ENCODE data around the gene PCNX3.

Gene PCNX3

DNA sequence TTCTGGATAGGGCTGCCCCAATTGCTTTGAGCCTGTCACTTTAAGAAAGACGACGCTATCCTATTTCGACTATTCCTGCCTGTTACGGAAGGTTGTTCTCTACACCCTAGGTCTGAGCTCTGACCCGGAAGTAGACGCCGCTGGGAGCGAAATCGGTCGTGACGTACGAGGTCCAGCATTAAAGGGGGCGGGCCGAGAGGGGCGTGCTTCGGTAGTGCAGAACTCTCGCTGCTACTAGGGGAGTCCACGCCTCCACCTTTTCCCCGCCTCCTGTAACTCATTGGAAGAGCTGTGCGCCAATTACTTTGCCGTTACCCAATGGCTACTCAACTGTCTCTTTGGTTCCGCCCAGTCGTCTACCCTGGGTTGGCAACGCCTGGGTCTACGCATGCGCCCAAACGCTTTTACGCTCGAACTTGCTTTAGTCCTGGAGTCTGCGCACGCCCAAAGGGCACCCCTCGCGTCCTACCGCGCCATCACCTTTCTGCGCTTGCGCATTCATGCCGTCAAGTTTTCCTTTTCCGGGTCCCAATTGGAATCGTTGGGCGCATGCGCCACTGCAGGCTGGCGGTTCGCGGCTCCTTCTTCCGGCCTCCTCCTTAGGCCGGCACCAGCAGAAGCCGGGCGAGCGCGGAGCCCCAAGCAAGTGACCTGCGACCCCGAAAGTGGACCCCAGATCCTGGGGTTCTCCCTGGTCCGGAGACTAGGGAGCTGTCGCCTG lies at the start of gene PCNX3:
TSS of gene PCNX3 (plus strand) at position 548 of the 721 bp plus-strand sequence. CDS start 536 bp downstream, outside the sequence.
- H3K4me3 ChIP-seq (ENCODE audit: low read depth, low read length) = peak within 1 kb of the TSS; percentile 81

DNA sequence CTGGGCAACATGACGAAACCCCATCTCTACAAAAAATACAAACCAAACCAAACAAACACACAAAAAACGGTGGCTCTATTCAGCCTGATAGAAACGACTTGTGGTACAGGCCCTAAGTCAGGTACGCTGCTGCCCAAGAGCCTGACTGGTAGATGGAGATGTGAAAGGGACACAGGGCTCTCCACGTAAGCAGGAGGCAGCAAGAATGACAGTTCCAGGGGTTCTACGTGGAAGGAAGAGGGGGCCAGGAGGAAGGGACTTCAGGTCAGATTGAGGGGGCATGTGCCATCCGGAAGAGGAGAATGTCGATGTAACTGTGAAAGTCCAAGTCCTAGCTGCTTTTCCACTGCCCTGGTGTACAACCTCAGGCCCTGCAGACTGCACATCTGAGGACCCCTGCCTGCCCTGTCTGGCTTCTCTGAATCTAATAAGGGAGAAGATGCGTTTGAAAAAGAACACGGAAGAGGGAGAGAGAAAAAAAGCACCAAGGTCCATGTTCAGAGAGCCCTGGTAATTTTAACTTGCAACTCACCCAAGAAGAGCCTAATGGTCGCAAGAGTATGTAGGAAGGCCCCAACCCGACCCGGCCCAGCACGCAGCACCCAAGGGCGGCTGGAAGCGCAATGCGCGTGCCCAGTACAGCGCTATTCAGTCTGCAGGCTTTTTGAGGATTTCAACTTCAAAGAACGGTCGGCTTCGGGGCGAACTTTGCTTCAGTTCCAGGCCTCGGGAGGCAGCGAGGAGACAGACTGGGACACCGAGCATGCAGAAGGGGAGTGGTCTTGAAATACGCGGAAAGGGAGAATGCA lies 46.2 kb upstream of the PCNX3 start:
- peak overlapping the region; percentile 92 for H3K4me3 ChIP-seq (ENCODE audit: low read depth, low read length)

DNA sequence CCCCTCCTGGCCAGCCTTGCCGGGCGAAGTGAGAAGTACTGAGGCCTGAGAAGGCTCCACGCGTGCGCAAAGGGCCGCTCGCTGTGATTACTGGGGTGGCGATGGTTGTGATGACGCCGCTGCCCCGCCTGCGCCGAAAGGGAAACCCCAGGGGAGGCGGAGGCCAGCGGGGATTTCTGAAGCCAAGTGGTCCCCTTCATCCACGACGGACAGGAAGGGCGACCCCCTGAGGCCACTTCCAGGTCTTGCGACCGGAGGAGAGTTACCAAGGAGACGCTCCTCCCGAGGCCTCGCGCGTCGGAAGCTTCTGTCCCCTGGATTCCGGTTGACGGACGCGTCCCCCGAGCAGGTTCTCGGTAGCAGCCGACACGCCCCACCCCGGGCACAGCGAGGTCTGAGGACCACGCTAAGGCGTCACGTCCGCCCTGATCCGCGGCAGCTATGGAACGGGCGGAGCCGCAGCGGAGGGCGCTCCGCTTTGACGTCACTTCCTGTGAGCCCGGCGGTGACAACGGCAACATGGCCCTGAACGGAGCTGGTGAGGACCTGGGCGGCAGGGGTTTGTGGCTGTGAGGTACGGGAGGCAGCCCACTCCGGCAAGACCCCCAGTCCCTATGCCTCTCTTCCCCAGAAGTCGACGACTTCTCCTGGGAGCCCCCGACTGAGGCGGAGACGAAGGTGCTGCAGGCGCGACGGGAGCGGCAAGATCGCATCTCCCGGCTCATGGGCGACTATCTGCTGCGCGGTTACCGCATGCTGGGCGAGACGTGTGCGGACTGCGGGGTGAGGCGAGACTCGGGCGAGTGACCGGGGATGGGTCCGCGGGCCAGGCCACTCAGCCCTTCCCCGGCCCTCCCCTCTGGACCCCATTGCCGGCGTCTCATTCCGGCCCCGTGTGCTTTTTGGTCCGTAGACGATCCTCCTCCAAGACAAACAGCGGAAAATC lies 45.3 kb upstream of the PCNX3 start, which contains the start of gene ZNRD2:
TSS of gene ZNRD2 (plus strand) at position 505 of the 946 bp plus-strand sequence. CDS start at position 520, 15 bp downstream.
- peak within 1 kb of the TSS; percentile 92 for H3K4me3 ChIP-seq (ENCODE audit: low read depth, low read length)

DNA sequence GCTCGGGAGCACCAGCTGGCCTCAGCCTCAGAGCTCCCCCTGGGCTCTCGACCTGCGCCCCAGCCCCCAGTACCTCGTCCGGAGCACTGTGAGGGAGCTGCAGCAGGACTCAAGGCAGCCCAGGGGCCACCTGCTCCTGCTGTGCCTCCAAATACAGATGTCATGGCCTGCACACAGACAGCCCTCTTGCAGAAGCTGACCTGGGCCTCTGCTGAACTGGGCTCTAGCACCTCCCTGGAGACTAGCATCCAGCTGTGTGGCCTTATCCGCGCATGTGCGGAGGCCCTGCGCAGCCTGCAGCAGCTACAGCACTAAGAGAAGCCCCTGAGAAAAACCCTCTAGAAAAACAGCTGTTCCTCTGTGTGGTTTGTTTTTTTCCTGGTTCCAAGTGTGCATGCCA lies 44.2 kb upstream of the PCNX3 start:
- peak overlapping the region; percentile 92 for H3K4me3 ChIP-seq (ENCODE audit: low read depth, low read length)

DNA sequence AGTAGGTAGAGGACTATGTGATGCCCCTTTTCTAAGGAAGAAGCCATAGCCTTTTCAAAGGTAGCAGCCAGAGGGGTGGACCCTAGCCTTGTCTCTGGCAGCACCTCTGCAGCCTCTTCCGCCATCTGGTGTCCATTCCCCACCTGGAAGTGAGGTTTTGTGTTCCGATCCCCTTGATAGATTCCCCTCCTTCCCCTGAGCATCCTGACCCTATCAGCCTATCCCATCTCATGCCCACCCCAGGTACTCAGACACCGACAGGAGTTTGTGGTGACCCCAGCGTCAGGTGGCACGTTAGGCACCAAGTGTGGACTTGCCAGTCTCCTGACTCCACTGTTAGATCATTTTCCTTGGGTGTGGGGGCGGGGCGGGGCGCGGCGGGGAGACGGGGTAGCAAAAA lies 43.6 kb upstream of the PCNX3 start:
- H3K4me3 ChIP-seq (ENCODE audit: low read depth, low read length) = peak overlapping the region; percentile 14

DNA sequence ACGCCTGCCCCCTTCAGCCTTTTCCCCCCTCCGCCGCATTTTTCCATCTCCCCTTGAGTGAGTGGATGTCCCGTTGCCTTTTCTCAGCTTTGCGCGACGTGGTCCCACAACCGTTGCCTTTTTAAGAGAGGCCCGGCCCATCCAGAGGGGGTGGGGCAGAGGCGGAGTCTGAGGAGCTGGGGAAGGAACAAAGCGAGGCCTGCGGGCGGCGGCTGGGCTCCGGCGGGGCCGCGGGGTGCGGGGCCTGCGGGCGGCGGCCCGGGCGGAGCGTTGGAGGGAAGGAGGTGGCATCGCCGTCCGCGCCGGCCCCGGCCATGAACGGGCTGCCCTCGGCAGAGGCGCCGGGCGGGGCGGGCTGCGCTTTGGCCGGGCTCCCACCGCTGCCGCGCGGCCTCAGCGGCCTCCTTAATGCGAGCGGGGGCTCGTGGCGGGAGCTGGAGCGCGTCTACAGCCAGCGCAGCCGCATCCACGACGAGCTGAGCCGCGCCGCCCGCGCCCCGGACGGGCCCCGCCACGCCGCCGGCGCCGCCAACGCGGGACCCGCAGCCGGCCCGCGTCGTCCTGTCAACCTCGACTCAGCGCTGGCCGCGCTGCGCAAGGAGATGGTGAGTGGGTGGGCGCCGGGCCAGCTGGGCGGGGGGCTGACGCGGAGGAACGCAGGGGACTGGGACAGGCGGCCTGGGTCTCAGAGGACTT lies 43.1 kb upstream of the PCNX3 start, which contains the start of gene FAM89B:
TSS of gene FAM89B (plus strand) at position 183 of the 696 bp plus-strand sequence. CDS start at position 315, 132 bp downstream.
- peak within 1 kb of the TSS; percentile 31 for H3K4me3 ChIP-seq (ENCODE audit: low read depth, low read length)

DNA sequence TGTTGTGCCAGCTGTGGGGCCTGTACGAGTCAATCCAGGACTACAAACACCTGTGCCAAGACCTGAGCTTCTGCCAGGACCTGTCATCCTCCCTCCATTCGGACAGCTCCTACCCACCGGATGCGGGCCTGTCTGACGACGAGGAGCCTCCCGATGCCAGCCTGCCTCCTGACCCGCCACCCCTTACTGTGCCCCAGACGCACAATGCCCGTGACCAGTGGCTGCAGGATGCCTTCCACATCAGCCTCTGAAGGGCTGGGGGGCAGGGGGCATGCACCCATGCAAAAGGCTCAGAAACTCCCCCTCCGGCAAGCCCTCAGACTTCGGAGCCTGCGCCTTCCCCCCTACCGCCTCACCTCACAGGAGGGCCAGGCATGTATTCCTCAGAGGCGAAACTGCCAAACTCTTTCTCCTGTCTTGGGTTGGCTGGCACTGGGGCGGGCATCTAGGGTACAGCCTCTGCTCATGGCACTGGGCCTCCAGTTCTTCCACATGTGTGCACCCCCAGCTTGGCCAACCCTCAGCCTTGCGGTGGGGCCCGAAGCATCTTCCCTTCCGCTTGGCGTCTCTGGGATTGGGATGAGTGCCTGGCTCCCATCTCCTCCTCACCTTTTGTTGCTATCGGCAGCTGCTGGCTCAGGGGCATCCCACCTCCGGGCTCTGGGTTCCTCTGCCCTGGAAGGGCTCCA lies 42.0 kb upstream of the PCNX3 start:
- H3K4me3 ChIP-seq (ENCODE audit: low read depth, low read length) = no peak overlapping the region

DNA sequence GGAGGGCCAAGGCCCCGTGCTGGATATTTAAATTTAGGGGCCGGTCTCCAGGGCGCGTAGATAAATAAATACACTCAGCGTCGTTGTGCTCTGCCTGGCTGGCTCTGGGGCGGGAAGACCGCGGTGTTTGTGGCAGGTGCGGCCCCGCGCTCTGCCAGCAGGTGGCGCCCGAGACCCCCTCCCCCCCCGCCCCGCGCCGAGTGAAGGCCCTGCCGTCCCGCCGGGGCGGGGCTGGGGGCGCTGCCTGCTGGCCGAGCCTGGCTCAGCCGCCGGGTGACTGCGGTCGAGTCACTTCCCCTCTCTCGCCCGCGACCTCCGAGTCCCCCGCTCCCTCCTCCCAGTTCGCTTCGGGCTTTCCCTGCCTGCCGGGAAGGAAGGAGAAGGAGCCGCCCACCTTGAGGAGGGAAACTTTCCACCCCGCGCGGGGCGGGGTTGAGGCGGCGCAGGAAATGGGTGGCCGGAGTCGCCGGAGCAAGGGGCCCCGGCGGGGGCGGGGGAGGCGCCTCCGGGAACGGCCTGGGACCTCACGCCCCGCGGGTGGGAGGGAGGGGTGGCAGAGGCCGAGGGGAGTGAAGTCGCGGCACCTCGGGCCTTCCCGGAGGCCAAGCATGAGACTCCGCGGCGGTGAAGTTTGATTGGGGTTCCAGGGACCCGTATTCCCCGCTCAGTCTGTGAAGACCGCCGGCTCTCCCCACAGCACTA lies 41.3 kb upstream of the PCNX3 start:
- peak overlapping the region; percentile 20 for H3K4me3 ChIP-seq (ENCODE audit: low read depth, low read length)

DNA sequence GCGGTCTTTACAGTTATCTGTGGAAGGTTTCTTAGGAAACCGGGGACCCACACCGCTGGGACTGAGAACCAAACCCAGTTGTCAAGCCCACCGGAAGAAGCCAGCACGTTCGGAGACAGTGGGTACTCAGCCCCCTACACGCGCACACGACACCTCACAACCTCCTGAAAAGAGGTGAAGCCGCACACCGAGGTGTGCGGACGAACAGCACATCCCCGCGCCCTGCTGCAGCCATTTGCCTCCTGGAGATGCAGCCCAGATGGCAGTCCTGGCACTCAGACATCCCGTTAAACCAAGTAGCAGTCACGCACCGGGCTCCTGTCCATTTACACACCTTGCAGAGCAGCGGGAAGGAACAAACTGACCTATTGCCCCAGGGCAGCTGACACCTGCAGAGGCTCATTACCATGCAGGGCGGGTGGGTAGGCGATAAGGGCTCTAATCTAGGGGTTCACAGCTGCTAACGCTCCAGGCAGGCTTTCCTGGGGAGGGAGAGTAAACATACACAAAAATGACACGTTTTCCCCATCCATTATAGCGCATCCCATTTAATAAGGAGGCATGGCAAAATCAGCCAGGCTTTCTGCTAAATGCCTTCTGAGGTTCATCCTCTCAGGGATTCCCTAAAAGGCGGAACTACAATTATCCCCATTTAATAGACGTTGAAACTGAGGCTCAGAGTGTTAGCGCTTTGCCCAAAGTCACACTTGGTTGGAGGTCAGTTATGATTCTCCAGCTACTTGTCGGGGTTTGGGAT lies 40.6 kb upstream of the PCNX3 start:
- H3K4me3 ChIP-seq (ENCODE audit: low read depth, low read length) = peak overlapping the region; percentile 2

DNA sequence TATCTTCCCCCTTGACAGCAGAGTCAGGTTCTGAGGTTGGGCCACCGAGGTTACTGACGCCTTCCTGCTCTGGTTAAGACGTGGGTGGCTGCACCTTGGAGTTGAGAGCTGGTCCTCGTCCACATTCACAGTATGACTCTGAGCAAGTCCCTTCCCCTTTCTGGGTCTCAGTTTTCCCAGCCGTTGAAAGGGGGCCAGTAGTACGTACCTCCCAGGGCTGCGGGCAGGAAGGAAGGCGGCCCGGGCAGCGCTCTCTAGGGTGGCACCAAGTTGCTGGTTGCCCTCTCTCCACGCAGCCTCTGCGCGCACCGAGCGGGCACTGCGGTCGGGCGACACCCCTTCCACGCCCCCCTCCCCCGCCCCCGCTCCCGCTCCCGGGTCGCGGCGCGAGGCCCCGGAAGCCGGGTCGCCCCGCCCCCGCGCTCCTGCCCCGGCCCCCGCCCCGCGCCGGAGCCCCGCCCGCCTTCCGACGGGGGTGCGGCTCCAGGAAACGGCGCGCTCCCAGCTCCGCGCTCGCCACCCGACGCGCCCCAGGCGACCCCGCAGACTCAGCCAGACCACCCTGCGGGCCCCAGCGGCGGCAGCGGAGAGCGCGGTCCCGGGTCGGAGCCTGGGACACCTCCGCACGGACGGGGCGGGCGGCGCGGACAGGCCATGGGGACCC lies 39.9 kb upstream of the PCNX3 start, which contains the start of gene EHBP1L1:
TSS of gene EHBP1L1 (plus strand) at position 486 of the 664 bp plus-strand sequence. CDS start 250 bp downstream, outside the sequence.
- H3K4me3 ChIP-seq (ENCODE audit: low read depth, low read length) = peak within 1 kb of the TSS; percentile 25

DNA sequence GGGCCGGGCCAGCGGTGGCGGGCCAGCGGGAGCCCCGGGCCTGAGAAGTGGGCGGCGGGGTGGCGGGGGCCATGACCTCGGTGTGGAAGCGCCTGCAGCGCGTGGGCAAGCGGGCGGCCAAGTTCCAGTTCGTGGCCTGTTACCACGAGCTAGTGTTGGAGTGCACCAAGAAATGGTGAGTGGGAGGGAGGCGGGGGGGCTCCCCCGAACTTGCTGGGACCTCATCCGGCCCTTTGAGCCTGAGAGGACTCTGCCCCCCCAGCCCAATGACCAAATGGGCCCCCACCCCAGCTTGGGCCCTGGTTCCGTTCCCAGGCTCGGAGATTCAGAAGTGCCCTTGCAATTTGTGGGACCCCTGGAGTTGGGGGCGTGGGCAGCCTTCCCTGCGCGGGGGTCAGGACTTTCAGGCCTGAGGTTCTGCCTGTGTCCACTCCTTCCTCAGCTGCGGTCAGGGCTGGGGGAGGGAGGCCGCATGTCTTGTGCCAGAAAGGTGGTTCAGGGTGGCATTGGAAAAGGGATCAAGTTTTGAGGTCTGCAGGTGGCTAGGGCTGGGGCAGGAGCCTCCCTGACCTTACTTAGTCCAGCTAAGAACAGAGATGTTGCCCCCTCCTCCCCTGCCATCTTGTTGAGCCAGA lies 39.2 kb upstream of the PCNX3 start:
- peak overlapping the region; percentile 25 for H3K4me3 ChIP-seq (ENCODE audit: low read depth, low read length)

DNA sequence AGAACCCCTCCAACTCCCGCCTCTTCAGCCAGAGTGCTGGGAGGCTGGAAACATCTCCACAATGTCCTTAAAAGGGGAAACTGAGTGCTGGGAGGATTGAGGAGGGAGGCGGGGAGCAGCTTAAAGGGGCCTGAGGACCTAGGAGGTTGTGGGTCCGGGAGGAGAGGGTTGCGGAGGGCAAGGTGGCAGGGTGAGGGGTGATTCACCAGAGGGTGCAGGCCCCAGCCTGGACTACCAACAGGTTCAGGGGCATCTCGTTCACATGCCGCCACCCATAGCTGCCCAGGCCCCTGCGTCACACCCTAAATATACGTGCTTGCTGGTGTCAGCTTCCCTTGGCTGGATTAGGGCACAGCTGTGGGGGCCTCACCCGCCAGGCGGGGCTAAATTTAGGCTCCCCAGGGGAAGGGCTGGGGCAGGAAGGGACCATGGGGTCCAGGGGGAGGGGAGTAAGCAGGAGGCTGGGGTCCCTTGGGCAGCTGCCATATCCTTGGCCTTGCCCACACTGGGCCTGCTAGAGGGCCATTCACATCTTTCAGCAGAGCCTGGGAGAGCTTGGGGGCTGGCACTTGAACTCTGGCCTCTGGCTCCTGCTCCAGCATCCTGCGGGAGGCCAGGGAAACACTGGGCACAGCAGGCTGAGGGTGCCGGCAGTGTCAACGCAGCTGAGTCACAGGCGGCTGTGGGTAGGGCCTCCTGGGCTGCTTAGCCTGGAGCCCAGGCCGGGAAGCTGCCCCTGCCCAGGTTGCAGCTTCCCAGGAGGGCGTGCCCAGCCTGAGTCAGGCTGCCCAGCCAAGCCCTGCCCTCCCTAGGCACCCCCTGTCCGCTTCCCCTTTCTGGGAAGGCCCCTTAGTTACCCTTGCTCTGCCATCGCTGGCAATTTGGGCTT lies 38.5 kb upstream of the PCNX3 start:
- H3K4me3 ChIP-seq (ENCODE audit: low read depth, low read length) = no peak overlapping the region

DNA sequence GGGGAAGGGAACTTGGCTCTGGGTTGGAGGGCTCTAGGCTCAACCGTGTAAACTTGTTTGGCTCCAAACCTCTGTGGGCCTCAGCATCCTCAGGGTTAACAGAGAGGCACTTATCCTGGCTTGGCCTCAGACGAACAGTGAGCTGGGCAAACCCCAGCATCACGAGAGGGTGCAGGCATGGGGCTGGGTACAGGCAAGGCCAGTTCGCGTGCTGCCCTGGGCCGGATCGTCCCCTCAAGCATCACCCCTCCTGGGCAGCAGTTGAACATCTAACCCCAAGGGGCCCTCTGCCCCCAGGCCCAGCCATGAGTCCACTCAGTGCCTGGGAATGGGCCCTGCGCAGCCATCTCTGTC lies 37.8 kb upstream of the PCNX3 start:
- no peak overlapping the region for H3K4me3 ChIP-seq (ENCODE audit: low read depth, low read length)

DNA sequence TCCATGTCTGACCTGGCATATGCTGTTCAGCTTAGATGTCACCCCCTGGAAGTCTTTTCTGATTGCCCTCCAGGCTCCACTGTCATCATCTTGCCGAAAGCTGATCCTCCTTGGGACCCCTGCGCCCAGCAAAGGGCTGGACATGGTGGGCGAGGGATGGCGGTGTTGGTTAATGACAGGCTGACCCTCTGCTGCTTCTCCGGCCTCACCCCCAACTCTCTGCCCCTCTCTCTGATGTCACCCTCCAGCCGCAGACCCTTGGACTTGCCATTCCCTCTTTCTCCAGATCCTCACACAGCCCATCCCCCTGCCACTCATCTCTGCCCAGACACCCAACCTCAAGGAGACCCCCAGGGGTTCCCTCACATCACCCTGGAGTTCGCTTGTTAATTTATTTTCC lies 37.4 kb upstream of the PCNX3 start:
- no peak overlapping the region for H3K4me3 ChIP-seq (ENCODE audit: low read depth, low read length)

DNA sequence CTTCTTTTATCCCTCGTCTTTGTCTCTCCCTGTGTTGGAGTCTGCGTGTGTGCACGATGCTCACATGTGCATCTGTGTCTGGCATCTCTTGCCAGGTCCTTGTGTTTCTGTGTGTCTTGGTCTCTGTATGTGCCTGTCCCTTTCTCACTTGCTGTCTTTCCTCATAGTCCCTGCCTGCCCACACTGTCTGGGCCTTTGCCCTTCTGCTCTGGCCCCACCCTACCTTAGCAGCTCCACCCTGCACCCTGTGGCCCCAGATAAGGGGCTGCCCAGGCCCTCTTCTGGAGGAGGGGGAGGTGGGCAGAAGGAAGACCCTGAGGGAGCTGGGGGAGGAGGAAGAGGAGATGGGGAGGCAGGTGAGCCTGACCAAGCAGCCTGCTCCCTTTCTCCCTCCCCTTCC lies 36.9 kb upstream of the PCNX3 start:
- no peak overlapping the region for H3K4me3 ChIP-seq (ENCODE audit: low read depth, low read length)

DNA sequence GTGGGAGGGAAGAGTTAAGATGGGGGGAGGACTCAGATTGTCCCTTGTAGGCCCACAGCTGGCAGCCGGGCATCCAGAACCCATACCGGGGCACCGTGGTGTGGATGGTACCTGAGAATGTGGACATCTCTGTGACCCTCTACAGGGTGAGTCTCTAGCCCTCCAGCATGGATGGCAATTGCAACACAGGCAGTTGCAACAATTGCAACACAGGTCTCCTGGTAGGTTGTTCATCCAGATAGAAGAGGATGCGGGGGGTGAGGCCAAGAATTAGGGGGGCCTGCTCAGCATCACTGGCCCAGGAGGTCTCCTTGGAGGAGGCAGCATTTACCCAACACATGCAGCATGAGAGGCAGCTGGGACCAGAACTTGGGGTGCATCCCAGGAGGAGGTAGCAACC lies 36.3 kb upstream of the PCNX3 start:
- no peak overlapping the region for H3K4me3 ChIP-seq (ENCODE audit: low read depth, low read length)

All from iPS-11a (cell line).